Measurements from ENCODE around the gene VPS37D.
A peak's percentile ranks its signal among the peaks of the same experiment; 100 is the strongest.
"Not testable (repeated sequence)": the region's sequence is repeated elsewhere in the genome, so short reads cannot be mapped to it uniquely, and the experiment has no call there.

Gene VPS37D

DNA sequence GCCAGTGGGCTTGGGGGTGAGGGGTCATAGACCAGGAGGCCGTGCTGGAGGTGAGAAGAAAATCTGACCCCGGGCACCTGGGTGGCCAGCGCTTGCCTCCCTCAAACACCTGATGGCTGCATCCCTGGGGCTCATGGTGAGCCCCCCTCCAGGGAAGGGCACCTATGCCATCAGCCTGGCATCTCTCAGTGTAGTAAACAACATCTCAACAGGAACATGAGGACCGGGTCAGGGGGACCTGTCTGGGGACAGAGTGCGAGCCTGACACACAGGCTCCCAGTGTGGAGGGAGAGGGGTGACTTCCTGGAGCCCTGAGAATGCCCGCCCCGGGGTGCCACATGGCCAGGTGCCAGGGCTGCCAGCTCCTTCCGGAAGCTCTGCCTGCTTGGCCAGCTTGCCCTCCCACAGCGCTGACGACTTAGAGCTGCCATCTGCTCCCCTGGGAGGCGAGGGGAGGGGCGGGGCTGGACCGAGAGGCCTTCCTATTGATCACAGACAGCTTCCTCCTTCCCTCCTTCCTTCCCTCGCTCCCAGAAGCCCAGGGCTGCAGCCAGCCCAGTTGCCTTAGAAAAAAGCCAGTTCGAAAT lies 39.5 kb downstream of the VPS37D start:
- DNase-seq: peak; percentile 65 to 85

GRCh38 chr7:73708961-73709549 lies 41.4 kb downstream of the VPS37D start:
- no peak for DNase-seq

DNA sequence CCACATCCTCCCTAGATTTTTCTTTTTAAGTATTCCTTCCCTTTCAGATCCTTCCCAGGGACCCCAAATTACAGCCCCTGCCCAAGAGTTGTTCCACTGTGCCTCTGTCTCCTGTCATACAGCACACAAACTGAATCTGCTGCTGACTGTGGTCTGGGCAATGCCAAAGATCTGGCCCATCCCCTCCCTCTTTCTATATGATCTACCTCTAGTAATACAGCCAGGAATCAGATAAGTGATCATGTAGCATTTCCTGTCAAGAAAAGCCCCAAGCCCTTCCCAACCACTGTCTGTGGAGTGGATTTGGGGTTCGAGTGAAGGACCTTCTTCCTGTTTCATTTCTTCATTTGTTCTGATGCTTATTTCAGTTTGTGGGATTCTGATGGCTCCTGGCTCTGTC lies 45.1 kb downstream of the VPS37D start:
- DNase-seq: no peak

GRCh38 chr7:73713319-73713718 lies 45.7 kb downstream of the VPS37D start:
- DNase-seq: not testable (repeated sequence)

DNA sequence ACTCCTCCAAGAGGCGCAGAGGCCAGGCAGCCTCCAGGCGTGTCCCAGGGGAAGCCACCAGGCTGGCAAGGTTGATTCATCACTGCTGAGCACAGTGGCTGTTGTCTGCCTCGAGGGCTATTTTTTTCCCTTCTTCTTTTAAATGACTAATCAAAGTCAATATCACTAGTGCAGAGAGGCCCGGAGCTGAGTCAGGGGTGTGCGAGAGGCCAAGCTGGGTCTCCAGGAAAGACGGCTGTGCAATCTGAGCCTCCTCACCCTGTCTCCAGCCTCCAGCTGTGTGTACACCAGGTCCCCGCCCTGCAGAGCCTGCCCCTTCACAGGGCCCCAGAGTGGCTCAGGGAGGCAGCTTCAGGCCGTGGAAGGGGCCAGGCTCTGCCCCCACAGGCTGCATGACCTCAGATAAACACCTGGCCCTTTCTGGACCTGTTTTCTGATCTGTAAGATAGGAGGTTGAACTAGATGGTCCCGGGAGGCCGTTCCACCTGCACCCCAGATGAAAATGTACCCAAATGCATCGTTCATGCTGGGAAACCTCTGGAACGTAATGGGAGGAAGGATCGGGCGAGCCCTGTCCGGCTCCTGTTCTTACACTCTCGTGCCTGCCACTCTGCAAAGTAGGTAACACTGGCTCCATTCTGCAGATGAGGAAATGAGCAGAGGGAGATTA lies 48.2 kb downstream of the VPS37D start:
- peak; percentile 83 to 90 for DNase-seq

DNA sequence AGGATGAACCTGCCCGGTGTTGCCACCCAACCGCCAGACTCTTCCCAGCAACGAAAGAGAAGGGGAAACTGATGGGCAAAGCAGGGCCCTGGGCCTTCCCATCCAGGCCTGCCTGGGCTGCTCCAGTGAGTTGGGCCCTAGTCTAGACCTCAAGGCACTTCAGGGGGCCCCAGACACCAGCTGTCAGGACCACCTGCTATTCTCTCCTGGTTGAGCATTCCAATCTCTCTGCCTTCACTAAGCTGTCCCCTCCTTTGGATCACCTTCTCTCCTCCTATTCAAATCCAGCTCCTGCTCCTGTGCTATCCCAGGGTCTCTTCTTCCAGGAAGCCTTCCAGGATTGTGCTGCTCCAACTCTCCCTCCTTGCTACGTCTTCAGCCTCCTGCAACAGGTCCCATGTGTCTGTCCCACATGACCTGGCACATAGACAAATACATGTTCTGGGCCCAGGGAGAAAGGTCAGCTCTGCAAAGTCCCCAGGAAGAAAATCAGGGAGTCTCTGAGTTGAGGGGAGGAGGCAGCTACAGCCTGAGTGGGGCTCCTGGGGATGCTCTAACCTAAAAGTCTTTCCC lies 48.8 kb downstream of the VPS37D start:
- DNase-seq: no peak

GRCh38 chr7:73717025-73717807 lies 49.6 kb downstream of the VPS37D start:
- no peak for DNase-seq

DNA sequence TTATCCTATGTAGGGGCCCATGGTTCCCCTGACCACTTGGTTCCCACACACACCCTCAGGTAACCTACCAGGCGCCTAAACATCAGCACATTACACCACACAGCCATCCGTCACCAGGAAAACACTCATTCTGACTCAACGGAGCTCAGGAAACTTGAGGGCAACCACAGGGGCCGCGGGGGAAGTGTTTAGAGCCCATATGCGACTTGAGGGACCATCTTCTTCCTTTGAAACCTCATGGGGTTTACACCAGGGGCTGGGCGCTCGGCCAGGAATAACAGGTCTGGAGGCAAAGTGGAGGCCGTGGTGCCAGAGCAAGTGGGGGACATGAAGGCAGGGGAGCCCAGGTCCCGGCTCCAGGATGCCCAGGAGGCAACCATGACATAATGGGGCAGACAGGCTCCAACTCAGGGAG lies 50.4 kb downstream of the VPS37D start:
- DNase-seq: no peak

- no peak for DNase-seq
Observed at GRCh38 chr7:73718438-73718881, 50.8 kb downstream of the VPS37D start.

GRCh38 chr7:73718905-73719805 lies 51.5 kb downstream of the VPS37D start, which contains the start of gene STX1A:
Gene STX1A, minus strand, starts transcription at chr7:73719669. Its CDS starts 38 bp downstream, at chr7:73719631.
- peak in 1 of 2 experiments; percentile 57 for DNase-seq

GRCh38 chr7:73719806-73720169 lies 52.2 kb downstream of the VPS37D start:
- DNase-seq: no peak

- not testable (repeated sequence) for DNase-seq
Observed at GRCh38 chr7:73720443-73720842, 52.8 kb downstream of the VPS37D start.

DNA sequence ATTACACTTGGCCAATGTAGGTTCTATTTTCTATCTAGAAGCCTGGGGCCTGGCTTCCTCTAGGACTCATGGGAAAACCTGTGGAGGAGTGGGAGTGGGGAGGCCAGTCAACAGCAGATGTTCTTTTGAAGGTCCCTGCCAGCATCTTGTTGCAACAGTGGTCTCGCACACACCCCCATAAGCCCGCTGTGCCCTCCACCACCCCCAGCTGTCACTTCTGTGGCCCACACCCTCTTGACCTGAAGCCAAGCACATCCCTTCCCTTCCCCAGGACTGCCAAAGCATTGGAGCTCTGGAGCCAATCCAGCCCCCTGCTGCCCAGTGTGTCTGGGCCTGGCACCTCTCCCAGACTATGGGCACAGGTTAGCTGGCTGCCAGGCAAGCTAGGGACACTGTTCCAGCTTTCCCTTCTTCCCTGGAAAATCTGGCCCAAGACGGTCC lies 53.8 kb downstream of the VPS37D start:
- no peak for DNase-seq

Measured in SHP77 (cell line).